Measurements from ENCODE around the gene BUD31.
"Not testable (repeated sequence)": the region's sequence is repeated elsewhere in the genome, so short reads cannot be mapped to it uniquely, and the experiment has no call there.

BUD31 gene

DNA sequence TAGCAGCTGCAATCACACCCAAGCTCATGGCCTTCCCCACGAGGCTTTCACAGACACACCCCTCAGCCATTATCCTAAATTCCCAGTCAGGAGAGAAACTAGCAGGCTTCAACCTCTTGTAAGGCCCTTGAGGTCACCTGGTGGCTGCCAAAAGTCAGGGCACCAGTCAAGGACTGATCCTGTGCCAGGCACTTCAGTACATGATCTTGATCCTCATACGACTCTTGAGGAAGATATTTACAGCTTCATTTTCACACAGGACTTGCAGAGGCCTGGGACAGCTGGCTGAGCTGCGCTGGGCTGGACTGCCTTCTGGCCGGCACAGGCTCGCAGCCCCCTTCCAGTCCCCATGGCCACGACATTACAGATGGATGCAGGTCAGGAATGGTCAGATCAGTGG, 9.2 kb upstream of the BUD31 start:
- ATAC-seq (no peak), DNase-seq (no peak)

DNA sequence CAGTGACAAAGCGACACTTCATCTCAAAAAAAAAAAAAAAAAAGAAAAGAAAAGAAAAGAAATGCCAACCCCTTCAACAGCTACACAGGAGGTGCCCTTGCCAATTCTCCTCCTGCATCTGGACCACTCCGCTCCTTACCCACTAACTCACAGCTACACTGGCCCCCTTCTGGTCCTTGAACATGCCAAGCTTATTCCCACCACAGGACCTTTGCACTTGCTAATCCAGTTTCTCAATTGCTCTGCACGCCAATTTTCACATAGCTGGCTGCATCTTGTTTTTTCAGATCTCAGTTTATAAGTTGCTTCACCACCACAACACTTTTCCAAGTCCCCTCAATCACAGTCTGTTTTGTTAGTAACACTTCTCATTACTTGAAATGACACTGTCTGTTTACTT, 5.9 kb upstream of the BUD31 start:
- DNase-seq (no peak), ATAC-seq (no peak)

DNA sequence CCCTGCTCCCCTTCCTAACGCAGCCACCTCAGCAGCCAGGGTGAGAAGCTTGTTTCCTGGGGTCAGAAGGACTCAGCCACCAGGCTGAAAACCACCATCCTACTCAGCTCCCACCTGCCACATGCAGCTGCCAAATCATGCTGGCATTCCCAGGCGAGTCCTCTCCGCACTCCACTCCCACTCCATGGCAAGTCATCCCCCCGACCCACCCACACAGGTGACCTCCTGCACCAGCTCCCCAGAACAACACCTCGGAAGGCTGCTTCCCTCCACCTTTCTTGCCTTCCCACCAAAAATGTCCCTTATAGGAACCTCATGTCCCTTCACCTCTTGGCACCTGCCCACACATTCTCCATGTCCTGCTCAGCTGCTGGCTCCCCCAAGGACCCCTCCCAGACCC, 5.0 kb upstream of the BUD31 start:
- no peak for DNase-seq
- no peak for ATAC-seq

DNA sequence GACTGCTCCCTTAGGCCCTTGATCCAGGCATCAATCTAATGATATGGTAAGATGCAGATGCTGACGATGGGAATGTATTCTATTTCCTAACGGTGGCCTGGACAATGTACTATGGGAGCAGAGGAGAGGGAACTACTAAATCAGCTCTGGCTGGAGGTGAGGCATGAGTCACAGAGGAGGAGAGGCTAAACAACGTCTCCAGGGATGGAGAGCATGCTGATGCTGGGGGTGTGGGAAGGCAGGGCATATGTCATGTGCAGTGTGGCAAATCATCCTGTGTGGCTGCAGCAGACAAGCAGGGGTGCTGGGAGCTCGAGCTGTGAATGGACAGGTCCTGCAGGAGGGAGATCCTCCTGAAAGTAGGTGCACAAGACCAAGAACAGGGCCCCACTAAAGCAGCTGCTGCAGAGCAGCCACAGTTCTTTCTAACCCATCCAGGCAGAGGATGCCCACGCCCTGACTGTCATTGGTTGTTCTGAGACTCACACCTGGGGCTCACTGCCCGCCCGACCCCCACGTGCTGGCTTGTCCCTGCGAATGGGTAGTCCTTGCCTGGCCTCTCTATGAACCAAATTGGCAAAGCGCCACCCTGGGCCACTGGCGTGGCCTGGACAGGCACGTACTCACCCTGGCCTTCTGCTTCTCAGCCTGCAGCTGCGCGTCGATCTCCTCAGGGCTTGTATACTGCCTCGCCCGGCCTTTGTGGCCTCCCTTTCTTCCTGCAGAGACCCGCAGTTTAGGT, 4.4 kb upstream of the BUD31 start:
- ATAC-seq (no peak), DNase-seq (no peak)

DNA sequence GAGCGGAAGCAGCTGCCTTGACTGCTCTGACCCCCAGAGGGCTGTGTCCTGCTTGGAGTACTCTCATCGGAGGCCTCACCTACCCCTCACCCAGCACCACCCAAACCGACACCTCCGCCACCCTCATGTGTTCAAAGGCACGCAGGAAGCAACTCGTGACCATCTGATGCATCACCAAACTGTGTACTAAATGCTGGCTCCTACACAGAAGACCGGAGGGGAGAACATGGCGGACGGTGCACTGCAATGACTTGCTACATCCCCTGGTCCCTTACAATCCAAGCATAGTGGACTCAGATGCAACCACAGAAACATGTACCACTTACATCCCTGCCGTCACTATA, 3.8 kb upstream of the BUD31 start:
- DNase-seq (no peak), ATAC-seq (no peak)

DNA sequence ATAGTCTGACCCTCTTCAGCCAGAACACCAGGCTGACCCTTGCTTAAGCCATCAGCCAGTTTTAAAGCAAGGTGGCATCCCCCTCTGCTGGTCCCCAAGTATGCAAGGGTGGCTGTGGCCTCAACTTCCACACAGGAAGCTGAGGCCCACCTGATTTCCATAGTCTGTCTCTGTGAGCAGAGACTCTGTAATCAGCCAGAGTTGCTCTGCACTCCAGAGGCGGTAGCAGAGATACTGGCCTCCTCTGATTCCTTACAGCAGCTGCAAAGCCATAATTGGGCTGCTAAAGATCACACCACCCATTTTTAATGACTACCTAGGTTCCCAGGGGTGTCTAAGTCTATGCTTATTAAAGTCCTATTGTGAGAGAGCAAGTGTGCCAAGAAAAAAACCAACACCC, 2.2 kb upstream of the BUD31 start:
- no peak for ATAC-seq

DNA sequence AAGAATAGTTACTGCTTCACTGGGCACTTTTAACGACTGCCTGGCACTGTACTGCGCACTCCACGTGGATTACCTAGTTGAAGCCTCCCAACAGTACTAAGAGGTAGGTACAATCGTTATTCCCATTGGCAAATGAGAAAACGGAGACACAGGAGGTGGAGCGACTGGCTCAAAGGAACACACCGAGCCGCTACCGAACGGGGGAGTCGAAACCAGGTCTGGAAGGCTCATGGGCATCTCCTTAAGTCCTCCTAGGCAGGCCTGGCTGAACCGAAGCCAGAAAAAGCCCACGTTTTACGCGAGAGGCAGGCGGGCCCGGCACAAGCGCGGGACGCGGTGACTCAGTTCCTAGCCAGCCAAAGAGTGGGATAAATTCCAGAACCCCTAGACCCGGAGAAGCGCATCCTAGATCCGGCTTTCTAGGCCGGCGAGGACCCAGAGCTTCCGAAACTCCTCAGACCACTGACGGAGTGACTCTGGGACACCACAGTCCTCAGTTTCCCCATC, 844 bp upstream of the BUD31 start:
- peak; percentile 40 for DNase-seq
- ATAC-seq, result peak; percentile 8

More for the DNA sequence above, 2.2 kb upstream of the BUD31 start:
- DNase-seq, result no peak

DNA sequence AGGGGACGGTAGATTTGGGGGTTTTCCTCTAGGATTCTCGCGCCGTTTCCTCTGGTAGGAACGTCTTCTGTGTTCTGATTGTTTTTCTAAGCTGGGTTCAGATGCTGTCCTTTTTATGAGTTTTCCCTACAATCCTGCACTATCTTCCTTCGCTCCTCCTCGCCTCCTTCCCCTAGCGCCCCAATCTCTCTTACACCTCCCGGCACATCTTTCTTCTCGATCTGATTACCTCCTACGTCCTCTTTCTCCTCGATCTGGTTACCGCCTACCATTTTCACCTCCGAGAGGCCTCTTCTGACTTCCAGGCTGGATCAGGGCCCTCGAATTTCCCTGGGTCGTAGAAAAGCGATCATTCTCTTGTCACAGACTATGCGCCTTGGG, 413 bp downstream of the BUD31 start:
- DNase-seq, result no peak

DNA sequence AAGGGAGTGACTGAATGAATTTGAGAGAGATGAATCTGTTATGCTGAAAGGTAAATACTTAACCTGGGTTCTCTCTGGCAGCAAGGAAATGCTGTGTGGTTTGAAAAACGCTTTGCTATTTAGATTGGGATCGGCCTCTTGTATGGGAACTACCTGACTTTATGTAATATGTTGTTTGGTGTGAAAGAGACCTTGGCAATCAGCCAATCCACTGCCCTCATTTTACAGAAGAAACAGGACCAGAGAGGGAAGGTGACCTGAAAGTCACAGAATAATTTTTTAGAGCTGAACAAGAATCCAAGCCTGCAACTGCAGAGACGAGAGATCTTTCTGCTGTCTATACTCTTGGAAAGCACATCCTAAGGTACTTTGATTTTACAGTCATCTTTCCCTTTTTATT, 1.0 kb downstream of the BUD31 start:
- no peak for DNase-seq
- ATAC-seq, result no peak

More for the DNA sequence above, 413 bp downstream of the BUD31 start:
- ATAC-seq, result no peak

DNA sequence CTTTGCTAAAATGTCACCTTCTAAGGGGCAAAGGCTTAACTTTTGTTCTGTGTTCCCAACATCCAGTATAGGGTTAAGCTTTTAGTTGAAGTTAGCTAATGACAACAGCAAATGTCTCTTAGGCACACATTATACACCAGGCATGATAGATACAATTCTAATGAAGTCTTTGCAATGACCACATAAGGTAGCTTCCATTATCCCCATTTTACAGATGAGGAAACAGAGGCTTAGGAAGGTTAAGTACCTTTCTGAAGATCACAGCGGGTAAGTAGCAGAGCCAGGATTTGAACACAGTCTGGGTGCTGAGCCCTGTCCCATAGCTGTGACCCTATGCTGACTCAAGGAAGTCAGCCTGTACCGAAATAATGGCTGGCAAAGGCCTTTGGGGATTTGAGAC, 1.9 kb downstream of the BUD31 start:
- DNase-seq, result no peak
- ATAC-seq, result no peak

DNA sequence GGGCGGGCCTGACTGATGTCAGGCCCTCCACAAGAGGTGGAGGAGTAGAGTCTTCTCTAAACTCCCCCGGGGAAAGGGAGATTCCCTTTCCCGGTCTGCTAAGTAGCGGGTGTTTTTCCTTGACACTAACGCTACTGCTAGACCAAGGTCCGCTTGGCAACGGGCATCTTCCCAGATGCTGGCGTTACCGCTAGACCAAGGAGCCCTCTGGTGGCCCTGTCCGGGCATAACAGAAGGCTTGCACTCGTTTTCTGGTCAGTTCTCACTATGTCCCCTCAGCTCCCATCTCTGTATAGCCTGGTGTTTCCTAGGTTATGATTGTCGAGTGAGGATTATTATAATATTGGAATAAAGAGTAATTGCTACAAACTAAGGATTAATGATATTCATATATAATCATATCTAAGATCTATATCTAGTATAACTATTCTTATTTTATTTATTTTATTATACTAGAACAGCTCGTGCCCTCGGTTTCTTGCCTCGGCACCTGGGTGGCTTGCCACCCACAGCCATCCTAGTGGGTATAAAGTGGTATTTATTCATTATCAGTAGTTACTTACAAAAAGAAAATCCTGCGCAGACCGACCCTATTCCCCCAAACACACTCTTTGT, 6.9 kb downstream of the BUD31 start:
- DNase-seq, result peak; percentile 42
- not testable (repeated sequence) for ATAC-seq

DNA sequence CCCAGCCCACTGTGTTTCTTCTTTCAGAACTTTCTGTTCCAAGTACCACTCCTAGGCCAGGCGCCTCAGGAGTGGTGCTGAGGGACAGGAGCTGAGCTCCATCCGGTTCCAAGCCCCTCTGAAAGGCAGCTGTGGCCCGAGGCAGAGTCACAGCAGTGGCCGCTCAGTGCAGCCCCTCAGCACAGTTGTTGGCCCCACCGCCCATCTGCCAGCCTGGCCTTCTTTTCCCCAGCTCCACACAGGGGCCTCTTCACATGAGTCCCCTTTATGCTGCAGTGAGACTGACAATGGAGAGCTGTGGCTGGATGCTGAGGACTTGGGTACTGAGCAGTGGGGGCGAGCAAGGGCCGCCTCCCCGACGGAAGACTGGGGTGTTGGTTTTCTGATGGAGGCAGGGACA, 9.5 kb downstream of the BUD31 start:
- no peak for DNase-seq
- no peak for ATAC-seq

DNA sequence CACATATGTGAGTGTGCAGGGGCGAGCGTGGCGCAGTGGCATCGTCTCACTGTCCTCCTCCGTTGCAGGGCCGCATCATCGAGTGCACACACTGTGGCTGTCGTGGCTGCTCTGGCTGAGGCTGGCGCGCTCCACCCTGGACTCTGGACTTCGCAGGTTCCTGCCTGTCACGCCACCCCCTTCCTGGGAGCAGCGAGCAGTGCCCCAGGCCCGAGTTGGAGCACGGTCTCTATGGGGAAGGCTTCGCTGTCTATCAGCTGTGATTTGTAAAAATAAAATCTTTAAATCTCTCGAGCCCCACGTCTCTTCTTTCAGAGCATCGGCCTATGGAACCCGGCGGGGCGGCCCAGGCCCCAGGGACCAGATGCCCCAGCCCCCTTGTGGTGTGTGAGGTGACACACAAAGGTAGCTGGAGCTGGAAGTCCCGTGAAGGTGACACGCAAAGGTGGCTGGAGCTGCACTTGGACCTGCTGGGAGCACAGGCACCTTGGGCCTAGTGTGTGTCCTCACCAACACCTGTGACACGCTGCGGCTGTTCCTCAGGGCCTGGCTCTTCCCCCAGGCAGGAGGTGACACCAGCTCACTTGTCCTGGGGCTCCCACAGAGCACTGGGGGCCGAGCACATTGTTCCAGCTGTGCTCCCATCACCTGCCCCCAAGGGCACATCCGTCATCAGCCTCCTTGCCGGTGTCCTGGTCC, 10.7 kb downstream of the BUD31 start:
- DNase-seq, result no peak
- ATAC-seq, result no peak

DNA sequence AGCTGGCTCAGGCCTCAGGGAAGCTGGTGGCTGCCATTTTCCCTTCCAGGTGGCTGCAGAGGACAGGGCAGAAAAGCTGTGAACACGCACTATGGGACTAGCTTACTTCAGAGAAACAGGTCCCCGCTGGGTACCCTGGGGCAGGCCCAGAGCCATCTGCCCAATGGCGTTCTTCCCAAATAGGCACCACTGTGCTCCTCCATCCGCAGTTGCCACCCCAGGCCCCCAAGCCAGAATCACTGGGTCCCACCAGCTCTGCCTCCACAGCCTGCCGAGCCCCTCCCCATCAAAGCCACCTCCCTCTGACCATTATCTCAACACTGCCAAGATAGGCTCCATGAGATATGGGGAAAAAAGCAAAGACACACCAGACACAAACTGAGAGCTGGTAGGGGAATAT, 11.4 kb downstream of the BUD31 start:
- ATAC-seq, result no peak
- no peak for DNase-seq

DNA sequence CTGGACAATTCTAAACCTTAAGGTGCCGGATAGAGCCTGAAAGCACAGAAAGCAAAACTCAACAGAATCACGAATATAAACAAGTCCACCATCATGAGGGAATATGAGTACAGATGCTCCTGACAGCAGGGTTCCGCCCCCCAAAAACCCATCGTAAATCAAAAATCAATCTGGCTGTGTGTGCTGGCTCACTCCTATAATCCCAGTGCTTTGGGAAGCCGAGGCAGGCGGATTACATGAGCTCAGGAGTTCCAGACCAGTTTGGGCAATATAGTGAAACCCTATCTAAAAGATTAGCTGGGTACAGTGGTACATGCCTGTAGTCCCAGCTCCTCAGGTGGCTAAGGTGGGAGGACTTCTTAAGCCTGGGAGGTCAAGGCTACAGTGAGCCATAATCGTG, 12.2 kb downstream of the BUD31 start:
- ATAC-seq (no peak), DNase-seq (no peak)

DNA sequence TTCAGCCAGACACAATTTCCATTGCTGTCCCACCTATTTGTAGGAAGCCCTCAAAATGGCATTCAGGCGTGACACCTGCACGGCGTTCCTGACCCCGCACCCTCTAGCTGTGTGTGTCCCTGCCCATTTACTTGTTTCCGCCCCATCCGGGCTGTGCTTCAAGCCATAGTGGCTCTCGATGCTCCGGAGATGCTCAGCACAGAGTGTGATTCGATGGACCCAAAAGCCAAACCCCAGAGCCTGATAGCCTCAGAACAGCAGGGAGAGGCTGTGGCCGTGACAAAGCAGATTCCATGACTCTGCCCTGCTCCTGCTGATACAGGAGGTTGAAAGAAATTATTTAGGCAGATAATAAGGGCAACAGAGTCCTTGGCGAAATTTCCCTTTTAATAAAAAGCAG, 13.4 kb downstream of the BUD31 start:
- no peak for ATAC-seq

DNA sequence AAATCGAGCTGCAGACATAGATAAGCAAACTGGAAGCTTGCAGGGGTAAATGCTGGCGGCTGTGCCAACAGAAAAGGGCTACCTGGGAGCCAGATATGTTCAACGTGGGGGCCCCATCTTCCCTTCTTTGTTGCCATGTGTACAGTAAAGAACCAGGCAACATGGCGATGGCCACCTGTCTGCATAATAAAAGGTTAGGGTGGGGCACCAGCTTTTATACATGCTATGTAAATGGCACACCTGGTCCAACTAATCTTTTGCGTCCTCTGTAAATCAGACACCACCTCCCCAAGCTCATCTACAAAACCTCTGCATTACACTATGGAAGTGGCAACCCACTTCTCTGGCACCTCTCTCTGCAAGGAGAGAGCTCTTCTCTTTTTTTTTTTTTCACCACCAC, 13.9 kb downstream of the BUD31 start:
- no peak for DNase-seq
- ATAC-seq, result no peak

More for the DNA sequence above, 13.4 kb downstream of the BUD31 start:
- DNase-seq, result no peak

DNA sequence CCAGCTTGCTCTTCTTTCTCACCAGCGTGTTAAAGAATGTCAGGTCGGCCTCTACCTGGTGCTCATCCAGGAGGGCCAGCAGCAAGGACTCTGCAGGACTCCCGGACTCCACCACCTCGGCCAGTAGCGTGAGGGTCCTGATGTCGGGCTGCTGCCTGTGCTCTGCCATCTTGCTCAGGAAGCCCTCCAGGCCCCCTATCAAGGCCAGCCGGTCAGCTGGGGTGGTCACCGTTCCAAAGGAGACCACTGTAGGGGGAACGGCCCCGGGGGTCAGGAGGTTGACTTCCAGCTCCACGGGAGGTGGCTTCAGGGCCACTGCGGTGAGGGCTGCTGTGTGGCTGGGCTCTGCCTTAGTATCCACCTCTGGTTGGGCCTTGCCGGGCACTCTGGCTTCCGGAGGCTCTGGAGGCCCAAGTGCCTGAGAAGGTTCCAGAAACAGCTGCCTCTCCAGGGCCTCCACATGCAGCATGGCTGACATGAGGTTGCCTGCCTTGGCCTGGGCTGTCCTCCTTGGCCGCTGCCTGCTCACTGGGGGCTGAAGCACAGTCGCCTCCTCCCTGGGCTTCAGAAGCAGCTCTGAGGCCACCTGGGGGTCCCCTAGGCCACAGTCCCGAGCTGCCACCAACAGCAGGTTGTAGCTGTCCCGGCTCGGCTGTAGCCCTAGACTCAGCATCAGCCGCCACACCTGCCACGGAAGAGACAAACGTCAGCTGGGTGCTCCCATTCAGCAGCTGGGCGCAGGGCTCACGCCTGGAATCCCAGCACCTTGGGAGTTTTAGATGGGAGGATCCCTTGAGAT, 16.4 kb downstream of the BUD31 start:
- DNase-seq (no peak), ATAC-seq (peak; percentile 10)

DNA sequence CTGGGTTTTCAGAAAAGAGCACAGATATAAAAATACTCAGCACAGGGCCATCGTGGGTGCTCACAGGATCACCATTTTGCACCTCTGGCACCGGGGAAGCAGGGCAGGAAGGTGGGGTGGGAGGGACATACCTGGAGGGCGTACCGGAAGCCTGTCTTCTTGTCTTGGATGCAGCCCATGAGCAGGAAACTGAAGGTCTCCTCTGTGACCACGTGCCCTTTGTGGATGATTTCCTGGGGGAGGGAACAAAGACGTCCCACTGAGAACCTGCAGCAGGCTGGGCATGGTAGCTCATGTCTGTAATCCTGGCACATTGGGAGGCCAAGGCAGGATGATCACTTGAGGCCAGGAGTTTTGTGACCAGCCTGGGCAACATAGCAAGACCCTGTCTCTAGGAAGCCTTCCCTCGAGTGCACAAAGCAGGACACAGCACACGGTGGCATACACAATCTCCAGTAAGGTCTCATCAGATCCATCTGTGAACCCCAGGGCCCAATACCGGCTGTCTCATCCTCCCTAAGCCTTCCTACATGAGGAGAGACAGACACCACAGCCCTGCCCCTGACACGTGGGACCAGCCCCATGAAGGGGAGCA, 20.3 kb downstream of the BUD31 start:
- ATAC-seq, result no peak
- no peak for DNase-seq

DNA sequence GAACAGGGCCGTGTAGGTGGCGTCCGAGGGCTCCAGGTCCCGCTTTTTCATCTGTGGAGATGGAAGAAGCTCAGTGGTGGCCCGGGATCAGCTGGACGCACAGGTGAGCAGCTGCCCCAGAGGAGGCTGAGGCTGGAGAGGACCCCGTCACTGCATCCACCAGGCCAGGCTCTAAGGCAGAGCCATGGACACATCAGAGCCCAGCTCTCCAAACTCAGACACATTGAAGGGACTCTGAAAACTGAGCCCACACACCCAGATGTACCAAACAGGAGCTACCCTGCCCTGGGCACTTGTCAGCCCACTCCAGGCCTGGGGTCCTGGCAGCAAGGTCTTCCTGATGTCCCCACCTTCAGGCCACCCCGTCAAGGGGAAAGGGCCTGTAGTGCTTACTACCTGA, 21.0 kb downstream of the BUD31 start:
- ATAC-seq, result no peak
- no peak for DNase-seq

DNA sequence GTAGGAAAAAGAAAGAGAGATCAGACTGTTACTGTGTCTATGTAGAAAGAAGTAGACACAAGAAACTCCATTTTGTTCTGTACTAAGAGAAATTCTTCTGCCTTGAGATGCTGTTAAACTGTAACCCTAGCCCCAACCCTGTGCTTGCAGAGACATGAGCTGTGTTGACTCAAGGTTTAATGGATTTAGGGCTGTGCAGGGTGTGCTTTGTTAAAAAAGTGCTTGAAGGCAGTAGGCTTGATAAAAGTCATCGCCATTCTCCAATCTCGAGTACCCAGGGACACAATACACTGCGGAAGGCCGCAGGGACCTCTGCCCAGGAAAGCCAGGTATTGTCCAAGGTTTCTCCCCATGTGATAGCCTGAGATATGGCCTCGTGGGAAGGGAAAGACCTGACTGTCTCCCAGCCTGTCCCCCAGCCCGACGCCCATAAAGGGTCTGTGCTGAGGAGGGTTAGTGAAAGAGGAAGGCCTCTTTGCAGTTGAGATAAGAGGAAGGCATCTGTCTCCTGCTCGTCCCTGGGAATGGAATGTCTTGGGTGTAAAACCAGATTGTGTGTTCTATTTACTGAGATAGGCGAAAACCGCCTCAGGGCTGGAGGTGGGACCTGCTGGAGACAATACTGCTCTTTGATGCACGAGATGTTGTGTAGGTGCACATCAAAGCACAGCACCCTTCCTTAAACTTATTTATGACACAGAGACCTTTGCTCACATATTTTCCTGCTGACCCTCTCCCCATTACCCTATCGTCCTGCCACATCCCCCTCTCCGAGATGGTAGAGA, 23.2 kb downstream of the BUD31 start:
- DNase-seq, ATAC-seq: not testable (repeated sequence)
